NCI-H2171 treated with DMSO at 0.1 percent for 48 hours (cell line): Measurements from ENCODE around the gene RNASEH2A.

Source experiments
- DNase-seq: peaks from one replicate; lab custom pipeline; 2025; lab: John Stamatoyannopoulos, UW

The RNASEH2A gene

DNA sequence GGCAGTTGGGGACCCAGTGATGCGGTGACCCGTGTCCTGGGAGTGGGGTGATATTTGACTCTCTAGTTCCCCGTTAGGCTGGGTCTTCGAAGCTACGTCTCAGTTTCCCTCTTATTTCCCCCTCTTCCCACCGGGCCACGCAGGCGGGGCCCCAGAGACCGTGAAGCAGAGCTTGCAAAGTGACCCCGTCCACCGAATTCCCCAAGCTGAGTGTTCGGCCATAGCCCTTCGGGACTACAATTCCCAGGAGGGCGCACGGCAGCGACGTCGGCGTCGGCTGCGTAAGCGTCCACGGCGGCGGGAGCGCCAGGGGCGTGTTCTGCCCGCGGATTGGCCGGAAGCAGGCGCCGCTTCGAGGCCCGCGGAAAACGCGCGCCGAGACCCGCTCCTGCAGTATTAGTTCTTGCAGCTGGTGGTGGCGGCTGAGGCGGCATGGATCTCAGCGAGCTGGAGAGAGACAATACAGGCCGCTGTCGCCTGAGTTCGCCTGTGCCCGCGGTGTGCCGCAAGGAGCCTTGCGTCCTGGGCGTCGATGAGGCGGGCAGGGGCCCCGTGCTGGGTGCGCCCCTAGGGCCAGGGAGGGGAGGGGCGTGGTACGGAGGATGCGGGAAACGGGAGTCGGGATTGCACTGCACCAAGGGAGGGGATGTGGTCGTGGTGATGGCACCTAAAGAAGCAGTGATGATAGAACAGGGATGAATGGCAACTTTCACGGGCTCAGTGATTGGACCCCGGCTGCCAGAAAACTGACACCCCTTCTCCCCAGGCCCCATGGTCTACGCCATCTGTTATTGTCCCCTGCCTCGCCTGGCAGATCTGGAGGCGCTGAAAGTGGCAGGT, at the start of gene RNASEH2A:
TSS of gene RNASEH2A (plus strand) at position 343 of the 840 bp plus-strand sequence. CDS start at position 433, 90 bp downstream.
- DNase-seq: peak; percentile 98

DNA sequence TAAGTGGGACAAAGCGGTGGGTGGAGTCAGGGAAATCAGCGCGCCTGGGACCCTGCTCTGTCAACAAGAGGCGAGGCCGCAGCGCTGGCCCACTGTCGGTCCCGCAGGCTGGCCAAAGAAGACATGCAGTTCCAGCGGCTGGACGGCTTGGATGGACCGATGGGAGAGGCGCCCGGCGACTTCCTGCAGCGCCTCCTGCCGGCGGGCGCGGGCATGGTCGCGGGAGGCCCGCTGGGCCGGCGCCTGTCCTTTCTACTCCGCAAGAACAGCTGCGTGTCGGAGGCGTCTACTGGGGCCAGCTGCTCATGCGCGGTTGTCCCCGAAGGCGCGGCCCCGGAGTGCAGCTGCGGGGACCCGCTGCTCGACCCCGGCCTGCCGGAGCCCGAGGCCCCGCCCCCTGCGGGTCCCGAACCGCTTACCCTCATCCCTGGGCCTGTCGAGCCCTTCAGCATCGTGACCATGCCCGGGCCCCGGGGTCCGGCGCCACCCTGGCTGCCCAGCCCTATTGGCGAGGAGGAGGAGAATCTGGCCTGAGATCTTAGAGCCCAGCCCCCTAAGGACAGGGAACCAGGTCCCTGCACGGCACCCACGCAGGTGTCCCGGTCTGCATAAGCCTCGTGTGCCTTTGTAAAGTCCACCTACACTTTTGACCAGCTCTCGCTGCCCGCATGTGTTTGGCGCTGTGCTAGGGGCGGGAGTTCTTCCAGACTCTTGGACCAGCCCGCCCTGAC, 48.7 kb upstream of the RNASEH2A start:
- DNase-seq: peak; percentile 54

DNA sequence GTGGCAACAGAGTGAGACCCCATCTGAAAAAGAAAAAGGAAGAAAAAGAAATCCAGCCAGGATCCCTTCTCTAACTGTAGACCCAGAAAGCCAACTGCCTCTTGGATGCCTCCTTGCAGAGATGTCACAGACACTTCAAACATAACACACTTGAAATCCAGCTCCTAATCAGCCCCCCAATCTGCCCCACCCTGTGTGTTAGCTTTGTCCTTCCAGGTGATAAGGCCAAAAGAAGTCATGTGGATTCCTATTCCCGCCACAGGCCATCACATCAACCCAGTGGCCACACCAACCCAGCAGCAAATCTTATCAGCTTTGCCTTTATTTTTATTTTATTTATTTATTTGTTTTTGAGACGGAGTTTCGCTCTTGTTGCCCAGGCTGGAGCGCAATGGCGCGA, 46.7 kb upstream of the RNASEH2A start:
- no peak for DNase-seq

DNA sequence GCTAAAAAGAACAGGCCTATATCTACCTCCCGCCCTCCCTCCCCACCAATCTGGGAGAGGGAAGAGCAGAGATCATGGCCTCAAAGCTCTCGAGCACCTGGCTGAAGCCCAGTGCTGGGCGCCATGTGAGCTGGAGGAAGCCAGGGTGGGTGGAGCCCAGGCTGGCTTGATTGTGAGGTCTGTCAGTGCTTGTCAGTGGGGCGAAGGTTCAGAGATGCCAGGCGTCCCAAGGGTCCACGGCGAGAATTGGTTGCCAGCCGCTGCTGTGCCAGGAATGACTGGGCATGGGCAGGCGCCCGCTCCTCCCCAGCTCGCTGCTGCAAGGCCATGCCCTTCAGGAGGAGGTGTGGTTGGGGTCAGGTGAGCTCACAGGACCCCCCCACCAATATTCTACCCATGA, 43.3 kb upstream of the RNASEH2A start:
- no peak for DNase-seq

DNA sequence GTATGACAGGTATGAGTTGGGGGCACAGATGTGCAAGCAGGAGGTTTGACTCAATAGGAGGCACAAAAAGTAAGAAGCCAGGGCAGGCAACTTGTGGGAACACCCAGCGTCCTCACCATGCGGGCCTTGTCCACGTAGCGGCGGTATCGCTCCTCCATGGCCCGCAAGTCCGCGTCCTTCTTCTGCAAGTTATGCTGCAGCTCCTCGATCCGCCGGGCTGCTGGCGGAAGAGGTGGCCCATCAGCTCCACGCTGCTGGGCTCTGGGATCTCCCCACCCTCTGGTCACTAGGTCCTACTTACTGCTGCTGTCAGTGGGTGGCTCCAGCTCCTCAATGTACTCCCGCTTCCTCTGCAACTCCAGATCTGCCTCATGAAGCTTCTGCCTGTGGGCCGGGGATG, 41.7 kb upstream of the RNASEH2A start:
- DNase-seq: no peak

DNA sequence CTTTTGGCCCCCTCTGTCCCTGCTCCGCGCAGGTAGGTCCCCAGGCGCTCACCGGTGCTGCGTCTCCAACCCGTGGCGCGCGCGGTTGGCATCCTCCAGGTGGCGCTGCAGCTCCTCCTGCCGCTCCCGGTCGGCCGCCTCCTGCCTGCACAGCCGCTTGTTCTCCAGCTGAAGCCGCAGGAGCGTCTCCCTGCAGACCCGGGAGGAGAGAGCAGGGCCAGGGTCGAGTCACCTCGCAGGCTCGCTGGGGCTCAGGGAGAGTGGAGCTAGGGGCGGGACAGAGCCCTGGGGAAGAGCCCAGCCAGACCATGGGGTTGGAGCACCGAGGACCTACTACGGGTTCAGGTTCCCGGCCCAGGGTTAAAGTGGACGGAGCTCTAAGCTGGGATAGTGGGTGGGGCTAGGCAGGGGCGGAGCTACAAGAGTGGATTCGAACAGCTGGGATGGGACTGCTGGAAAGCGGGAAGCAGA, 40.3 kb upstream of the RNASEH2A start:
- DNase-seq: no peak

DNA sequence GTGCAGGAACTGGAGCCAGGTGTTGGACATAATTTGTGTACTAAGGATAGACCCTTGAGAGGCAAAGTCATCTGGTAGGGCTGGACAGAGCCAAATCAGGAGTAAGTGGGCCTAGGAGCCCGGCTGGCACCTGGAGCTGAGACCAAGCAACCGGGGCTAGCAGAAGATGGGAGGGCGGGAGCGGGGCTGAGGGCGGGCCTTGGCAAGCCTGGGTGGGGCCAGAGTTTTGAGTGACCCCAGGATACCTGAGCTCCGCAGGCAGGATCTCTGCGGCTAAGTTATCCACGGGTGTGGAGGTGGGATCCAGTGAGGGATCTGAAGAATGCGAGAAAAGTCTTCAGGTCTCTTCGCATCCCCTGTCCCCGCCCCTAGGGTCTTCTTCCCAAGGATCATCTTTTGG, 39.2 kb upstream of the RNASEH2A start:
- DNase-seq: no peak

DNA sequence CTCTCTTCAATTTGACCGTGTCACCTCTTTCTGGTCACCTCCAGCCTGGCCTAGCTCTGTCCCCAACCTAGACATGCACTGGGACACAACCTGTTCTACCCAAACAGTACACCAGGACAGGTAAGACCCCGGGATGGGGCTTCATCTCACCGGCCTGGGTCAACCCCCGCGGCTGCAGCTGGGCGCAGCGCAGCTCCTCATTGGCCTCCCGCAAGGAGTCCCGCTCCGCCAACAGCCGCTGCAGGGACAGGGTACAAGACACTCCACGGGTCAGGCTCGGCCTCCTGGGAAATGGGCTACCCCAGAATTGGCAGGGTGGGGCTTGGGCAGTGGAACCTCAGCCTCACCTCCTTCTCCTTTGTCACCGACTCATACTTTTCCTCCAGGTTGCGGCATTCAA, 38.7 kb upstream of the RNASEH2A start:
- no peak for DNase-seq

DNA sequence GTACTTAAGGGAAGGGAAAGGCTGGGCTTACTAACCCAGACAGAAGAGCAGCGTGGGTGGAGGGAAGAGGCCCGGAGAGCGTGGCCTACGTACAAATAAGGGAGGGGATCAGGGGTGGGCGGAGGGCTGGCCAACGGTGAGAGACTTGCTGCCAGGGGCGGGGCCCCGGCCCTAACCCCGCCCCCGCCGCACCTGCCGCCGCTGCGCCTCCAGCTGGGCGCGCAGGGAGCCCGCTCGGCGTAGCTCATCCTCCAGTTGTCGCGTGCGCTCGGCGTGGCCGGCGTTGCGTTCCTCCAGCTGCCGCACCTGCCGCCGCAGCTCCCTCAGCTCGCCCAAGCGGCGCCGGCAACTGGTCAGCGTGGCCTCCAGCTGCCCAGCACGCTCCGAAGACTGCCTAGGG, 36.7 kb upstream of the RNASEH2A start:
- DNase-seq: no peak

DNA sequence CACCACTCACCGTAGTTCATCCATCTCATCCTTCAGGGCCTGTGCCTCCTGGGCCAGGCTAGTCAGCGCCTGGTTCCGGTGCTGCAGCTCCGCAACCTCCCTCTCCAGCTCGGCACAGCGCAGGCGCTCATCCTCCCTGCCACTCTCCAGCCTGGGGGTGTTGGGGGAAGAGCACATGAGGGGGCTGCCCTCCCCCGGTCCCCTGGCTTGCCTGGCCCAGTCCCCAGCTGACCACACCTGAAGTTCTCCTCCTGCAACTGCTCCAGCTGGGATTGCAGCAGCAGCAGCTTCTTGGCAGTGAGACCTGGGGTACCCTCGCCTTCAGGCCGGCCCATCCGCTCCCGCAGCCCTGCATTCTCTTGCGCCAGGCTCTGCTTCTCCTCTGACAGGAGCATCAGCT, 35.5 kb upstream of the RNASEH2A start:
- no peak for DNase-seq

DNA sequence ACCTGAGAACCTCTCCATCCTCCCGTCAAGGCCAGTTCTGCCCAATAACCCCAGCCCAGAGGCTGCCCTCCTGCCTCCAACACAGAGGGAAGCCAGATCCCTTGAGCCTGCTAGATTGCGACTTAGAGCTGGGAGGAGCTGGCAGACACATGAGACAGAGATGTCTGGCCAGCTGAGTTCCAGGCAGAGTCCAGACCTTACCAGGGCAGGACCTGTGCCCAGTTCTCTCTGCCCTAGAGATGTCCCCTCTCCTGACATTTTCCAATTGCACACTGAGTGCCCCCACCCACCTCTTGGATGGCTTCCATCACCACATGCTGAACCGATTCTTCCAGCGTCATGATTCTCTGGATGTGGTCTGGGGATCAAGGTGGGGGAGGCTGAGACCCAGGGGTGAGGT, 34.1 kb upstream of the RNASEH2A start:
- DNase-seq: no peak

DNA sequence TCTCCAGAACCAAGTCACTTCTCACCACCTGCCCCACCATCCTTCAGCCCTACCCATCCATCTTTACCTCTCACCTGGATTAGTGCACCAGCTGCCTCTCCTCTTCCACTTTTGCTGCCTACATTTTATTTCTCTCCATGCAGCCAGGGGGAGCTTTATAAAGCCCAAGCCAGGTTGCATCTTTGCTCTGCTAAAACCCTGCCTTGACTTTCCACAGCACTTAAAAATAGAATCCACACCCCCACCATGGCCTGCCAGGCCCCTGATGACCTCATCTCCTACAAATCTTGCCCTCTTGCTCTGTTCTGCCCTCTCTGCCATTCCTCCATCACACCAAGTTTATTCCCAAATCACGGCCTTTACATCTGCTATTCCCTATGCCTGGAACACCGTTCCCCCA, 32.8 kb upstream of the RNASEH2A start:
- peak; percentile 34 for DNase-seq

DNA sequence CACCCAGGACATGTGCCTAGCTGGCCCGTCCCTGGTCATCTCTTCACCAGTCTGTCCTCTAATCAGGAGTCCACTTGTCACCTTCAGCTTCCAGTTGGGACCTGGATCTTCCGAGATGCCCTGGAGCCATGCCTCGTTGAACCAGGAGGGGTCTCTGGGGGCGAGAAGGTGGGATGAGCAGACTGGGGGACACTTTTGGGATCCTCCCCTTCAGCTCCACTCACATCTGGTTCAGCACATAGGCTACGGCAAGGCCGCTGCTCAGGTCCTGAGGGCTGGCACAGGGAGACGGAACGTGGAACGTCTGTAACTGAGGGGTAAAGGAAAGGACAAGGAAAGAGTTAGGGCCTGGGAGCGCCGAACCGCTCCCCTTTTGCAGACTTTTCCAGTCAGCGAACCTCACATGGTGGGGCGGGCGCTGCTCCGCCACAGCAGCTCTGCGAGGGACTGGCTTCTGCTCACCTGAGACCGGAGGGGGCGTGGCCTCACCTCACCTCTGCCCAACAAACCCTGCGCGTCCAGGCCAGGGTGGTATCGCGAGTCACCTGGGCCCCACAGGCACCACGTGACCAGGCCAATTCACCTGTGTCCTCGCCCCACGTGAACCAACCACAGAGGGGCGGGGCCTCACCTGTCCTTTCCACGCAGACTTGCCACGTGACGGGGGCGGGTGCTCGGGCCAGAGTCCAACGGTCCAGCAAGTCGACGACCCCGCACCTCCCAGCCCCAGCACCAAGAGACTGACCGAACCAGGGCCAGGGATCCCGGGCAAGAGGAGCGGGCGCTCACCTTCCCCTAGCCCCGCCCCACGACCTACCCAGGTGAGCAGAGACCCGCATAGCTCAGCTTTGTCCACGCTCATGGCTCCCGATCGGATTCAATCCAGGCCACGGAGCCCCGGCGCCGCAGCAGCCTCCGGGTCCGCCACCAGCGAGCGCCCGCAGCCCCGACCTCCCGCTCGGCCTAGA, 31.5 kb upstream of the RNASEH2A start, which contains the start of gene HOOK2:
TSS of gene HOOK2 (minus strand) at position 965 of the 968 bp plus-strand sequence. CDS start at position 862, 103 bp downstream.
- DNase-seq: peak; percentile 74

DNA sequence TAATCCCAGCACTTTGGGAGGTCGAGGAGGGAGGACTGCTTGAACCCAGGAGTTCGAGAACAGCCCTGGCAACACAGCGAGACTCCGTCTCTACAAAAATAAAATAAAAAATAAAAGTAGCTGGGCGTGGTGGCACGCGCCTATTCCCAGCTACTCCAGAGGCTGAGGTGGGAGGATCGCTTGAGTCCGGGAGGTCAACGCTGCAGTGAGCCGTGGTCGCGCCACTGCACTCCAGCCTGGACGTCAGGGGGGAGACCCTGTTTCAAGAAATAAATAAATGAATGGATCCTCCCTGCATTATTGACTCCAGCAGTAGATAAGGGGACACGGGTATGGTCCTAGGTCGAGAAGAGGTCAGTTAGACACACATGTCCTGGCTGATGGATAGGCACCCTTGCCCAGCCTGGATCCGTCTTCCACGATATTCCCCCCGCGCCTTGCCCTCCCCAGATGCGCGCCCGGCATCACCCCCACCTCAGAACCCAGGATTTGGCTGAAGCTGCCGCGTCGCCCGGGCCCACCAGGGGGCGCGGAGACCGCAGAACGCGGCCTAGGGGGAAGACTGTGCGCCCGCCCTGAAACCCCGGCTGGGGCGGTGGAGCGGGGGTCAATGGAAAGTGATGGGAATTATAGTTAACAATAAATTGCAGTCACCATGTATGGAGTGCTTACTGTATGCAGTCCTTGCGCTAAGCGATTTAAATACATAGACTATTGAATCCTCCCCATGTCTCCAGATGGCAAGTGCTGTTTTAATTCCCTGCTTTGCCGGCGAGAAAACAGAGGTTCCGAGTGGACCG, 29.0 kb upstream of the RNASEH2A start:
- DNase-seq: peak; percentile 81

DNA sequence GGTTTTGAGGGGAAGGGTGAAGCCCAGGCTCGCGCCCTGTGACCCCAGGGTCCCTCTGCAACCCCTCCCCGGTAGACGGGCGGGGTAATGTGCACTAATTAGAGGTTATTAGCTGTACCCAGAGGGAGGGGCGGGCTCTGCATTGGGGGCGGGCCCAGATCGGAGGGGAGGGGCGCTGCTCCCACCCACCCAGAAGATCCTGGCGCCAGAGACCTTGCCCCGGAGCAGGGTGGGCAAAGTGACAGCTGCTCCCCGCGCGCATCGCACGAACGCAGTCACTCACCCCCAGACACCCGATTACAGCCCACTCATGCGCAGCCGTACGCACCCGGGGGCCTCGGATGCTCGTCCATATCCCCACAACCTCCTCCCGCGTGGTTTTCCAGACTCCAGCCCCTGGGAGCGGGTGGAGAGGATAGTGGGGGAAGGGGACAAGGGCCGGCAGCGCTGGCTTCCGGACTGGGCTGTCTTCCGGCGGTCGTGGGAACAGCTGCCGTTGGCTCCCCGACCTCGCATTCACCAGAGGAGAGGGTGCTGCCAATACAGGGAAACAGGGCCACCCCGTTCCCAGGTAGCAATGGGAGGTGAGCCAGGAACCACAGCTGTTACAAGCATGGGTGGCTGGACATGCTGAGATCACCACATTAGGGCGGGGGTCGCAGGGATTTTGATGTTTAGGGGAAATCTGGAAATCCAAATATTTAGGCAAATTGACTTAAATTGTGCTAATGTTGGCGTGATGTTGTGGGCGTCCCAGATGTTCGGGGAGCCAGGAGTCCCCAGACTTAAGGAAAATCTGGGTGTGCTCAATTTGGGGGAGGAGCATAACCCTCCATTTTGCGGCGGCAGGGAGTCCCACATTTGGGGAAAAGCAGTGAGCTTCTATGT, 28.1 kb upstream of the RNASEH2A start:
- peak; percentile 91 for DNase-seq

DNA sequence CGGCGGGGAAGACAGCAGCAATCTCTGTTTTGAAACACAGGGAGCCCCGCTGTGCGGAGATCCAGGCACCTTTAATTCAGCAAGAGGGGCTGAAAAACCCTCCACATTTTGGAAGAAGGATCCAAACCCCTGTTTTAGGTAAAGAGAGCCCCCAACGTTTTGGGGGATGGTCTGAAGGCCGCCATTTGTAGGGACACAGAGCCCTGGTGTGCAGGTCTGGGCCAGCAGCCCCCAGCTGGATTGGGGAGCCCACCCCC, 27.6 kb upstream of the RNASEH2A start:
- DNase-seq: peak; percentile 66

DNA sequence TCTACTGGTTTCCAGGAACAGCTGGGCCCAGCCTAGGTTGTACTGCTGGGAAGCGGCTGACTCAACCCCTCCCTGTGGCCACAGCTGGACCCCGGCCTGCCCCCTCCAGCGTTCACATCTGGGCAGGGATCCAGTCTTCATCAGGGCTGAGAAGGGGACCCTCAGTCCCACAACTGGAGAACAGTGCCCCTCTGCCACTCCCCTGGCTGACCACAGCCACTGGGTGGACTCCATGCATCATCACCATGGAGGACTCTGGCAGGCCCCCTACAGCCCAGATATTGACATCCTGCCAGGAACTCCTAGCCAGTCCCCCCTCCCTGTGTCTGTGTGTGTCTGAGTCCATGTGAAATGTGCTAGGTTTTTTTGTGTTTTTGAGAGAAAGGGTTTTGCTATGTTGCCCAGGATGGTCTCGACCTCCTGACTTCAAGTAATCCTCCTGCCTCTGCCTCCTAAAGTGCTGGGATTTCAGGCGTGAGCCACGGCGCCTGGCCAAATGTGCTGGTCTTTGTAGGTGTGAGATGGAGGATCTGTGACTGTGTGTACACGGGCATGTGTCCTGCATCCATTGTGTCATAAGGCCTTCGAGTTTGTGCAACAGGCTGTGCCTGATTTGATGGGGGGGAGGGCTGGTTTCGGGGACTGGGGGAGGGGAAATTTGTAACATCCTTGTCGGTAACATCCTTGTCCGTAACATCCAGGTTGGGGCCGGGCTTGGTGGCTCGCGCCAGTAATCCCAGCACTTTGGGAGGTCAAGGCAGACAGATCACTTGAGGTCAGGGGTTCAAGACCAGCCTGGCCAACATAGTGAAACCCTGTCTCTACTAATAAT, 27.0 kb upstream of the RNASEH2A start:
- peak; percentile 42 for DNase-seq

DNA sequence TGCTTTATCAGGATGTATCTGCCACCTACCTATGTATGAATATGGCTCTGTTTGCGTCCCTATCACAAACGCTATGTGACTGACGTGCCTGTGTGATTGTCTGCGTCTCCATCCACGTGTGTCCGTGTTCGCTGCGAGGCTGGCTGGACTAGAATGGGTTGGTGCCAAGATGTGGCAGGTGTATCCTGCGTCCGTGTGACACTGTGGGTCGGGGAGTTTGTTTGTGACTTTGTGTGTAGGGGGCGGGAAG, 24.3 kb upstream of the RNASEH2A start:
- no peak for DNase-seq

DNA sequence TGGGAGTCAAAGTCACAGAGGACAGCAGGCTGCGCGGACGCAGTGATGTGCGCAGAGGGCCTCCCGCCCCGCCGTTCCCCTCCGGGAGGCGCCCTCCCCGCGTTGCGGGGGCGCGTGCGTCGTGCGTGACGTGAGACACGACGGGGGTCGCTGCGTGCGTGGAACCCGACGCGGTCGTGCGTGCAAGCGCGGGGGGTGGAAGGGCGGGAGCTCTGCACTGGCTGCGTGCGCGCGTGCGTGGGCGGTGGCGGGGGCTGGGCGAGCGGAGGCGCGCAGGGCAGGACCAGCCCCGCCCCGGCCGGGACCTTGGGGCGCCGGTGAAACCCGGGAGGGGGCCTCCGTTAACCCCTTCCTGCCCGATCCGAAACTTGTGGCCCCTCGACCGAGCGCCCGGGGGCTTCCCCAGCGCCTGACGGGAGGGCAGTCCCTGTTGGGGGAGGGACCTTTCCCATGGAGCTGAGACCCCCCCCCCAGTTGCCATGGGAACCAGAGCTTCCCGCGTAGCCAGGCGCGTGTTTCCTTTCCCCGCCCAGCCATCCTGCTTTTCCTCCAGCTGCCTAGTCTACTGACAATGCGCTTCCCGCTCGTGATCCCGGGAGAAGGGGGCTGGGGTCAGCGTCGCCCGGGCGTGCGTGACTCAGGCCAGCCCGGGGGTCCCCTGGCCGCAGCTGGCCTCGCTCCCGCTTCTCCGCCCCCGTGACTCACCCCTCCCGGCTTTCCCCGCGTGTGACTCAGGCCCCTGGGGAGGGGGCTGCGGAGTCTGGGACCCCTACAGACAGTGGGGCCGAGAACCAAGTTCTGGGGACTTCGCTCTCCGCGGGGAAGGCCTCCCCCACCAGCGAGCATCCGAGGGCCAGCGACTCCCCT, 23.7 kb upstream of the RNASEH2A start:
- peak; percentile 79 for DNase-seq
